Sigmoid colon (tissue), 3 donors: ENCODE results near the gene SUSD2.
A peak's percentile ranks its signal among the peaks of the same experiment; 100 is the strongest.

Experiments
- POLR2A ChIP-seq, 2 donors: fragments of 450-650 bp; IDR thresholded peaks; one replicate each; pipeline ENCODE4 v1.6.1; 2016; ENCODE audit warnings: antibody characterized with exemption in 2 of 2, mild to moderate bottlenecking in 2 of 2, moderate library complexity in 2 of 2
- TF ChIP-seq, protein P1 (sequence below), 4 experiments: fragments of 450-650 bp in 3 of 4; fragments of 200-600 bp in 1 of 4; IDR thresholded peaks; one replicate each; pipeline ENCODE4 v1.5.1; 2016 to 2019; ENCODE audit warnings: antibody characterized with exemption in 4 of 4, mild to moderate bottlenecking in 3 of 4, moderate library complexity in 2 of 4

DNA sequence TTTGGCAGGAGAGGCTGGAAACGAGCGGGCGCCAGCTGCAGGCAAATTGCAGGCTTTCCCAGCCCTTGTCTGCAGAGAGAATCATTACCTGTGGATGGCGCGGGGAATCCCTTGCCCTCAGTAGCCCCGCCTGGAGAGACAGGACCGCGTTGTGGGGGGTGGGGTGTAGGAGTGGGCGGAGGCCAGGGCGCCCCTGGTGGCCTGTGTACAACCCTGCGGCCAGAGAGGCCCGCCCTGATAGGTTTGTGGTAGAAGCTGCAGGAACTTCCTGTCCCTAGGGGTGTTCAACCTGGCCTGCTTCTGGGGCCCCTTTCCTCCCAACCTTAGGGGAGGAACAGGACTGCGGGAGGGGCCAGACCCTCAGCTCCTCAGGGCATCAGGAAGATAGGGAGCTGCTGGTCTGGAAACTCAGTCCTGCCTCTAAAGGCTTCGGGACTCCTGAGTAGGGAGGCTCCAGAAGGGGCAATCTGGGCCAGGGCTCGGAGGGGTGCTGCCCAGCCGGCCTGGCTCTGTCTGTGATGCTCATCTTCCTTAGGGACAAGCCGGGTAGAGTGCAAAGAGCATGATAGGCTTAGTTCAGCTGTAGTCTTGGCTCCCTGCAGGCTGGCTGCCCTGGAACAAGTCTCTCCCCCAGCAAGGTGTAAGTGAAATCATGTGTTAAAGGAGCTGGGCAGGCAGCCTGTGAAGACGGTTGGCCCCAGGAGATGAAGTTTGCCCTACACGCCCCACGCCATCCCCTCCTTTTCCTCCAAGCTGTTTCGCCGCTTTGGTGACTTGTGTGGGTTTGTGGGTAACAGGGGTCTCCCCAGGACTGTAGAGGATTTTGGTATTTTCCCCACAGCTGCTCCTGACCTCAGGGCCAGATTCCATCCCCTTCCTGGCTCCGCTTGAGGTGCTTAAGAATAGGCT lies 24.1 kb upstream of the SUSD2 start:
- TF ChIP-seq, protein P1, sequence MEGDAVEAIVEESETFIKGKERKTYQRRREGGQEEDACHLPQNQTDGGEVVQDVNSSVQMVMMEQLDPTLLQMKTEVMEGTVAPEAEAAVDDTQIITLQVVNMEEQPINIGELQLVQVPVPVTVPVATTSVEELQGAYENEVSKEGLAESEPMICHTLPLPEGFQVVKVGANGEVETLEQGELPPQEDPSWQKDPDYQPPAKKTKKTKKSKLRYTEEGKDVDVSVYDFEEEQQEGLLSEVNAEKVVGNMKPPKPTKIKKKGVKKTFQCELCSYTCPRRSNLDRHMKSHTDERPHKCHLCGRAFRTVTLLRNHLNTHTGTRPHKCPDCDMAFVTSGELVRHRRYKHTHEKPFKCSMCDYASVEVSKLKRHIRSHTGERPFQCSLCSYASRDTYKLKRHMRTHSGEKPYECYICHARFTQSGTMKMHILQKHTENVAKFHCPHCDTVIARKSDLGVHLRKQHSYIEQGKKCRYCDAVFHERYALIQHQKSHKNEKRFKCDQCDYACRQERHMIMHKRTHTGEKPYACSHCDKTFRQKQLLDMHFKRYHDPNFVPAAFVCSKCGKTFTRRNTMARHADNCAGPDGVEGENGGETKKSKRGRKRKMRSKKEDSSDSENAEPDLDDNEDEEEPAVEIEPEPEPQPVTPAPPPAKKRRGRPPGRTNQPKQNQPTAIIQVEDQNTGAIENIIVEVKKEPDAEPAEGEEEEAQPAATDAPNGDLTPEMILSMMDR (IDR thresholded peaks at IDR 0.05): peak; percentile 72 to 88 (median 84)
- no peak for TF ChIP-seq POLR2A (IDR thresholded peaks at IDR 0.05)
